Lung (tissue), 12 donors: ENCODE data around the gene GRM5. TPM values are rescaled to one million over a fixed set of nuclear protein-coding genes. Genes with fewer than 3 reads are reported as not detected.
"Not testable (repeated sequence)": the region's sequence is repeated elsewhere in the genome, so short reads cannot be mapped to it uniquely, and the experiment has no call there.

ENCODE experiments used
- ATAC-seq: fragments of 200-7000 bp; cut with Tn5 transposase; one replicate; pipeline ENCODE4 v1.9.1; 2020; ENCODE audit warnings: moderate number of reproducible peaks; ENCODE audit not compliant: insufficient read depth, low FRiP score
- DNase-seq, 3 donors: peaks; one replicate each; pipeline ENCODE4 v3.0.0-alpha.2; 2013 to 2017
- H3K27ac ChIP-seq, 2 donors: one replicate each; pipeline ENCODE4 v1.5.1; 2013; ENCODE audit warnings: mild to moderate bottlenecking in 2 of 2, moderate library complexity in 2 of 2, control low read depth in 1 of 2, inconsistent platforms in 1 of 2, low read depth in 1 of 2, low read length in 1 of 2
- H3K27me3 ChIP-seq, 3 donors: one replicate each; pipeline ENCODE4 v1.5.1; 2013; ENCODE audit warnings: low read length in 2 of 3; ENCODE audit not compliant: control insufficient read depth in 3 of 3, insufficient read depth in 3 of 3
- H3K36me3 ChIP-seq, 4 donors: one replicate each; pipeline ENCODE4 v1.5.1; 2013; ENCODE audit warnings: low read length in 4 of 4, mild to moderate bottlenecking in 1 of 4, moderate library complexity in 1 of 4; ENCODE audit not compliant: control insufficient read depth in 4 of 4, insufficient read depth in 4 of 4
- H3K4me1 ChIP-seq, 5 donors: one replicate each; pipeline ENCODE4 v1.5.1; 2013; ENCODE audit warnings: low read length in 5 of 5, mild to moderate bottlenecking in 2 of 5, moderate library complexity in 1 of 5; ENCODE audit not compliant: control insufficient read depth in 5 of 5, insufficient read depth in 5 of 5
- H3K4me3 ChIP-seq: one replicate; pipeline ENCODE4 v1.5.1; 2013; ENCODE audit warnings: mild to moderate bottlenecking, control low read depth, moderate library complexity
- H3K9ac ChIP-seq, 2 donors: one replicate each; pipeline ENCODE4 v1.5.1; 2013; ENCODE audit warnings: low read length in 2 of 2, control low read depth in 1 of 2; ENCODE audit not compliant: insufficient read depth in 1 of 2
- H3K9me3 ChIP-seq, 4 donors: one replicate each; pipeline ENCODE4 v1.5.1; 2013; ENCODE audit warnings: low read length in 3 of 4, mild to moderate bottlenecking in 1 of 4, moderate library complexity in 1 of 4; ENCODE audit not compliant: control insufficient read depth in 4 of 4, insufficient read depth in 3 of 4
- CTCF ChIP-seq: IDR thresholded peaks from 2 replicates; pipeline ENCODE4 v1.5.1; 2012; ENCODE audit warnings: mild to moderate bottlenecking; ENCODE audit errors: control extremely low read depth, extremely low read depth
- WGBS, 2 donors: extraction: QIAGEN DNeasy Blood & Tissue Kit; methylation state at CpG; one replicate each; pipeline ENCODE4 v1.1.7; 2013; 5-methylcytosine and 5-hydroxymethylcytosine counted together
- polyA plus RNA-seq, 2 donors: library from polyadenylated mRNA; stranded (reverse); fragments of 200-250 nt; gene quantifications; one replicate each; pipeline ENCODE4 v1.2.1, GENCODE V29; 2013
- total RNA-seq, 2 donors: library from RNA; depleted of rRNA in 1 of 2; stranded (reverse); fragments of >200 nt in 1 of 2; gene quantifications; one replicate each; pipeline ENCODE4 v1.2.1, GENCODE V29; 2014 to 2021
- donor health status: control.
- donor health status: control.
- donor health status: Bipolar disorder and iron deficiency.
- donor health status: healthy.
- donor health status: DM: yes; HTN: yes; CAD: no.

Gene GRM5
- total and polyA plus RNA-seq, 4 donors, result 0.02 to 1.2 (median 0.35) TPM

GRCh38 chr11:88474655-88475054, 591.1 kb downstream of the GRM5 start:
- ATAC-seq, result no peak
- WGBS, 2 donors, result 60 to 75% methylated on average over 2 of the region's 2 CpGs
- TF ChIP-seq CTCF, result no peak

GRCh38 chr11:88469561-88470225, 596.1 kb downstream of the GRM5 start:
- H3K4me1 ChIP-seq, result no peaks in the 10 kb centered on the region
- DNase-seq (peak in 2 of 3 donors; percentile 28 to 37), ATAC-seq (no peak)

More at GRCh38 chr11:88474655-88475054, 591.1 kb downstream of the GRM5 start:
- Histone ChIP-seq H3K27ac (no peak overlapping the region), H3K36me3 (no peaks in the 10 kb centered on the region), H3K4me3 (no peak overlapping the region), H3K9me3 (peaks cover 0 to 2% (median 0%) of the 10 kb centered on the region in 4 donors), H3K27me3 (peaks cover 0 to 2% (median 0%) of the 10 kb centered on the region in 3 donors), H3K4me1 (no peaks in the 10 kb centered on the region), H3K9ac (no peak overlapping the region)
- DNase-seq, result no peak

GRCh38 chr11:88464528-88464927, 601.3 kb downstream of the GRM5 start:
- ATAC-seq, result no peak
- WGBS, 2 donors, result 67 to 69% methylated on average over 4 of the region's 4 CpGs
- H3K27ac ChIP-seq, result no peak overlapping the region
- H3K4me3 ChIP-seq, result no peak overlapping the region
- no peaks in the 10 kb centered on the region for H3K27me3 ChIP-seq
- no peaks in the 10 kb centered on the region for H3K36me3 ChIP-seq
- TF ChIP-seq CTCF, result no peak
- H3K9me3 ChIP-seq, result peaks cover 0 to 9% (median 1%) of the 10 kb centered on the region in 4 donors
- H3K9ac ChIP-seq, result no peak overlapping the region
- H3K4me1 ChIP-seq, result peaks cover 0 to 2% (median 0%) of the 10 kb centered on the region in 5 donors
- DNase-seq, result no peak

More at GRCh38 chr11:88469561-88470225, 596.1 kb downstream of the GRM5 start:
- no peaks in the 10 kb centered on the region for H3K27me3 ChIP-seq
- TF ChIP-seq CTCF, result no peak
- WGBS, 2 donors, result 71 to 81% methylated on average over 6 of the region's 6 CpGs
- H3K9ac ChIP-seq, result no peak overlapping the region
- no peaks in the 10 kb centered on the region for H3K36me3 ChIP-seq
- peaks cover 0 to 2% (median 0%) of the 10 kb centered on the region in 4 donors for H3K9me3 ChIP-seq
- no peak overlapping the region for H3K27ac ChIP-seq
- H3K4me3 ChIP-seq, result no peak overlapping the region

- DNase-seq, H3K4me1 ChIP-seq, H3K36me3 ChIP-seq, ATAC-seq, H3K9me3 ChIP-seq, H3K27me3 ChIP-seq, H3K4me3 ChIP-seq, H3K27ac ChIP-seq, H3K9ac ChIP-seq: not testable (repeated sequence)
- WGBS, 2 donors, result 85 to 94% methylated on average over 6 of the region's 6 CpGs
Observed at GRCh38 chr11:88463301-88463700, 602.5 kb downstream of the GRM5 start.

GRCh38 chr11:88458047-88458446, 607.7 kb downstream of the GRM5 start:
- WGBS, 2 donors, result 90 to 94% methylated on average over 4 of the region's 4 CpGs
- H3K27me3 ChIP-seq, H3K27ac ChIP-seq: not testable (repeated sequence)

More at GRCh38 chr11:88458047-88458446, 607.7 kb downstream of the GRM5 start:
- H3K9ac ChIP-seq, H3K9me3 ChIP-seq, DNase-seq, ATAC-seq, H3K4me3 ChIP-seq, H3K4me1 ChIP-seq, H3K36me3 ChIP-seq: not testable (repeated sequence)
